Activated CD4-positive, CD25-positive, alpha-beta regulatory T cell treated with anti-CD3 and anti-CD28 coated beads, Interleukin-2, amount 50 U/mL, for 24 hours (primary cell): ENCODE results near the gene MRPS34.

Experiments used
- ATAC-seq, 2 donors: fragments of 150-1000 bp; cut with Tn5 transposase; one replicate each; pipeline ENCODE4 v1.10.0; 2021; ENCODE audit warnings: mild to moderate bottlenecking in 1 of 2, moderate library complexity in 1 of 2

The MRPS34 gene

GRCh38 chr16:1794221-1794871 lies 21.4 kb upstream of the MRPS34 start:
- ATAC-seq: no peak

DNA sequence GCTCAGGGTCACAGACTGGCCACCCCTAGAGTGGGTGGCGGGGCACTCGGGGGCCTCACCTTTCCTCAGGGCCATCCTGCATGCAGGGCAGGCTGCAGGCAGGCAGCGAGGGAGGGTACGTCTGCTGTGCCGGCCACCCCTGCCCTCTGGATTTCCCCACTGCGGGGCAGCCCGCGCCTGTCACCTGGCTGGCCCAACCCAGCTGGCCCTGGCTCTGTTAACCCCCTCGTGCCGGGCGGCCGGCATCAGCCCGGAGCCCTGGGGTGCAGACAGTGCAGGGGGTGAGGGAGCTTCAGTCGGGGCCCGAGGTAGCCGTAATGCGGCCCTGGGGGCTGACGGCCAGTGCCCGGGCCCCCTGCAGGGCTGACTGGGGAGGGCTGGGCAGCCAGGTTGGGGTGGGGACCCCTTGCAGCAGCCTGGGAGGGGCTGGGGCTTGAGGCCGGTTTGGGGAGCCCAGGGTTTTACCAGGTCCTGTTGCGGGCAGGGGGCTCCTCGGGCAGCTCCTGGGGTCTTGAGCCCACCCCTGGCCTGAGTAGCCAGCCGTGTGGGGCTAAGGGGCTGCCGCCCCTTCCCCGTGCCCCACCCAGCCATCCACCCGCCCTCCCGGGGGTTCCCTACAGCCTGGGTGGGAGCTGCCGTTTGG lies 20.8 kb upstream of the MRPS34 start, which contains the start of gene IGFALS:
Gene IGFALS (minus strand): TSS at position 128 of the 643 bp plus-strand sequence. CDS start 53 bp downstream, at position 75.
- ATAC-seq: no peak

DNA sequence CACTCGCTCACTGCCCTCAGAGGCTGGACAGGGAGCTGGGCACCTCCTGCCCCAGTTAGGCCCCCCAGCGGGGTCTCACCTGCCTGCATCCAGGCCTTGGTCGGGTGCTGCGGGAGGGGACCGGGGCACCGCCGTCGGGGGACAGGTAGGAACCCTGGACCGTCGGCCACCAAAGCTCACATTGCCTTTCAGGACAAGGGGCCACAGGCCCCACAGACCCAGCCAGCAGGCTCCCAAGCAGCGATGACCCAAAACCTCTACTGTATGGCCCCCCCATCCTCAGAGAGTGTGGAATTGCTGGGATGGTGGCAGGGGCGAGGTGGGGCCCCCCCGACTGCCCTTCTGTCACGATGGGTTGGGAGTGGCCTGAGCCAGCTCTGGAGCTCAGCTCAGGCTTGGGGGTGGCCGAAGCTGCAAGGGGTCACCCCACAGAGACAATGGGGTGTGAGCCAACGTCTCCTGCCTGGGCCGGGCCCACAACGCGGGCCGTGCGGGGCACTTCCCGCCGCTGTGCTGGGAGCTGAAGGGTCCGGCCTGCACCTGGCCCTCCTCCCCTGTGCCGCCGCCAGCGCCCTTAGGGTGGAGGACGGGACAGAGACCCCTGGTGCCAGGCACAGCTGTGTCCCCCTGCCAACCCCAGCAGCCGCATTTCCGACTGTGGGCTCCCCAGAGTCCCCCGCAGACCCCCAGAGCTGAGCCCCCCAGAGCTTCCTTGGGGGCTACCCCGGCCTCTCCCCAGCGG lies 20.1 kb upstream of the MRPS34 start:
- no peak for ATAC-seq

GRCh38 chr16:1791943-1792812 lies 19.2 kb upstream of the MRPS34 start:
- no peak for ATAC-seq

DNA sequence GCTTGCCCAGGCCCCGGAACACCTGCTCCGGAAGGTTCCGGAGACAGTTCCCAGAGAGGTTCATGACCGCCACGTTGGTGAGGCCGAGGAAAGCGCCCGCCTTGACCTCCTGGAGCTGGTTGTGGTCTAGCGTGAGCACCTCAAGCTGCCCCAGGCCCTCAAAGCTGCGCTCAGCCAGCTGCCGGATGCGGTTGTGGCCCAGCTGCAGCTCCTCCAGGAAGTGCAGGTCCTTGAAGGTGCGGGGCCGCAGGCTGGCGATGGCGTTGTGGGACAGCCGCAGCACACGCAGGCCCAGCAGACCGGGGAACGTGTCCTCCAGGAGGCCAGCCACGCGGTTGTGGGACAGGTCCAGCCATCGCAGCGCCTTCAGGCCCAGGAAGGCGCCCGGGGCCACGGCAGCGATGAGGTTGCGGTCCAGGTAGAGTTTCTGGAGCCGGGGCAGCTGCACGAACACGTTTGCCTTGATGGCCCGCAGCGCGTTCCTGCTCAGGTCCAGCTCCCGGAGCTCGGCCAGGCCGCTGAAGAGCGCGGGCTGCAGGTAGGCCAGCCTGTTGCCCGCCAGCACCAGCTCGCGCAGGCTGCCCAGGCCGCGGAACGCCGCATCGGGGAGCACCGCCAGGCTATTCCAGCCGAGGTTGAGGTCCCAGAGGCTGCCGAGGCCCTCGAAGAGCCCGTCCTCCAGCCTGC lies 18.5 kb upstream of the MRPS34 start:
- no peak for ATAC-seq

- no peak for ATAC-seq
These were observed 17.8 kb upstream of the MRPS34 start for GRCh38 chr16:1790611-1791255.

DNA sequence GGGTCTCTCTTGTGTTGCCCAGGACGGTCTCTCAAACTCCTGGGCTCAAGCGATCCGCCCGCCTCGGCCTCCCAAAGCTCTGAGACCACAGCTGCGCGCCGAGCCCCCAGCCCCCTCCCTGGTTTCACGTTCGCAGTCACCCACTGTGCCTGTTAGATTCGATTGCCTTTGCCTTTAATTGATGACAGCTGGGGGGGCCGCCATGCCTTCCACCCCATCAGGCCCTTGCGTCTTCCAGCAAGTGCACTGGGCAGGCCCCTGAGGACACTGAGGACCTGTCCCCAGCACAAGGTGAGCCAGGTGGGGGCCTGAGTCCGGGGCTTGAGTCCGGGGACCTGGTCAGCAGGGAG lies 17.3 kb upstream of the MRPS34 start:
- no peak for ATAC-seq

- ATAC-seq: no peak
These were observed 16.7 kb upstream of the MRPS34 start for GRCh38 chr16:1789643-1790045.

DNA sequence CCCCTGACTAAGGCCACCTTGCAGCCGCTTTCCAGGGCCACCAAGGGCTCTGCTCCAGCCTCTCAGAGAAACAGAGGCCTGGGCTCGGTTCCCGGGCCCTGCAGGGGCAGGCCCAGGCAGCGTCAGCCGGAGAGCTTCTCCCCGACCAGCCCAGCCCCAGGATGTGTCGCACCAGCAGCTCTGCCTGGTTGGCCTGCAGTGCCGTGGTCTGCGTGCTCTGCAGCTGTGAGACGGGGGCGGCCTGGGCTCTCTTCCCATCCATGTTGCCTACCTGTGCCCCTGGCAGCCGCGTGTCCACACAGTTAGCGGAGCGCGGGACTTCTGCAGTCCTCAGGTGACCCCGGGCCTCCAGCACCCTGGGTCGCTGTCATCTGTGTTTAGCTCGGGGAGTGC lies 15.8 kb upstream of the MRPS34 start:
- no peak for ATAC-seq

DNA sequence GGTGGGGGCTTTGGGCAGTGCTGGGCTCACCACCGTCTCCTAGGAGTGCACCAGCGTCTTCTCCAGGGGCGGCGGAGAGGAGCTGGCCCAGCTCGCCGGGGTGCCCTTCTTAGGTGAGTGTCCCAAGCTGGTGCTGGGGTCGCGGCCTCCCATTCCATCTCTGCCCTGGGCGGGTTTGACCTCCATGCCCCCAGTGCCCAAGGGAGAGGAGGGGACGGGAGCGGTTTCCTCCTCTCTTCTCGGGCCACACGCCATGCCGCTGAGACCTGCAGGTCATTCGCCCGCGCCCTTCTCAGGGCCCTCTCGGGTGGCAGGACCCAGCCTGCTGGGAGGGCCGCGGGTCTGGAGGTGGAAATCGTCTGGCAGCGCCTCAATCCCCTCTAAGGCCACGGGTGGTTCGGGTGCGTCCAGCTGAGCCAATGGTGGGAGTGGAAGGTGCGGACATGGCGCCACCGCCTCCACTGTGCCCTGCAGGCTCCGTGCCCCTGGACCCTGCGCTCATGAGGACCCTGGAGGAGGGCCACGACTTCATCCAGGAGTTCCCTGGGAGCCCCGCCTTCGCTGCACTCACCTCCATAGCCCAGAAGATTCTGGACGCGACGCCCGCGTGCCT lies 15.3 kb upstream of the MRPS34 start:
- no peak for ATAC-seq

DNA sequence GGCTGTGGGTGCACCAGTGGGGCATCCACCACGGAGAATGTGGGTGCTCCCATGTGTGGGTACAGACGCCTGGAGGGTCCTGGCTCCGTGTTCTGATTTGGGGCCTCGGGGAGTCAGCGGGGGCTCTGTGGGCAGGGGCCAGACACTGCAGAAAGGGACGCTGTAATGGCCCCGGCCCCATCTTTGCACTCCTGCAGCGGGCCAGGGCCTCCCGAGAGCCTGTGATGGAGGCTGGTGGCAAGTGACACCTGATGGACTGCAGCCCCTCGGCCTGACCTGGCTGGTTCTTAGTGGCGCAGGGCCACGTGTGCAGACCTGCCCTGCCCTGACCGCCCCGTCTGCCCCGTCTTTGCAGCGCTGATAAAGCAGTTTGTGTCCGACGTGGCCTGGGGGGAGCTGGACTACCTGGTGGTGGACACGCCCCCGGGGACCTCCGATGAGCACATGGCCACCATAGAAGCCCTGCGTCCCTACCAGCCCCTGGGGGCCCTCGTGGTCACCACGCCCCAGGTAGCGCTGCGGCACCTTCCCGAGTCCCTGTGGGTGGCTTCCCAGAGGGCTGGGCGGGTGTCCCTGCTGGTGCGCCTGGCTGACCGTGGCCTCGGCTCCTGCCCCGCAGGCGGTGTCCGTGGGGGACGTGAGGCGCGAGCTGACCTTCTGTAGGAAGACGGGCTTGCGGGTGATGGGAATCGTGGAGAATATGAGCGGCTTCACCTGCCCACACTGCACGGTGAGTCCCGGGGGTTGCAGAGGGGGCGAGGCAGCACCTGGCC lies 14.6 kb upstream of the MRPS34 start:
- no peak for ATAC-seq

- no peak for ATAC-seq
These were observed 14.1 kb upstream of the MRPS34 start for GRCh38 chr16:1787056-1787321.

DNA sequence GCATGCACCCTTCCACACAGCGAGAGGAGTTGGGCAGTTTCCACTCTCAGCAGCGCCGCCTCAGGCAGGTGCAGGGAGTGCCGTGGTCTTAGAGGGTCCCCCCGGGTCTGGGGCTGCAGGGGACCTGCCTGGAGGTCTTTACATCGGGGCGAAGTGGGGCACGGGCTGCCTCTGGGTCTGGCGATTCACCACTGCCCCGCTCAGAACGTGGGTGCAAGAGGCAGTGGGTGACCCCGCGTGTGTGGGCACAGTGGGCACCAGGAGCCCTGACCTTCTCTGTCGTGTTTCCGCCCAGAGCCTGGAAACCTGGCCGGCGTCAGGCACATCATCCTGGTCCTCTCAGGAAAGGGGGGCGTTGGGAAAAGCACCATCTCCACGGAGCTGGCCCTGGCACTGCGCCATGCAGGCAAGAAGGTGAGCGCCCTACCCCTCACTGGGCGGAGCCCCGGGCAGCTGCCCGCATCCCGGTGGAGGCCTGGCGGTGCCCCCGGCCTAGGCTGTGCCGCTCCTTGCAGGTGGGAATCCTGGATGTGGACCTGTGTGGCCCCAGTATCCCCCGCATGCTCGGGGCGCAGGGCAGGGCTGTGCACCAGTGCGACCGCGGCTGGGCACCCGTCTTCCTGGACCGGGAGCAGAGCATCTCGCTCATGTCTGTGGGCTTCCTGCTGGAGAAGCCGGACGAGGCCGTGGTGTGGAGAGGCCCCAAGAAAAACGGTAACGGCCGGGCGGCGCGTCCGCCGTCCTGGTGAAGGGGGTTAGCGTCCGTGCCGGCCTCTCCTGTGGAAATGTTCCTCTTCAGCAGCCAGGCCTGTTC lies 13.5 kb upstream of the MRPS34 start:
- ATAC-seq: no peak

DNA sequence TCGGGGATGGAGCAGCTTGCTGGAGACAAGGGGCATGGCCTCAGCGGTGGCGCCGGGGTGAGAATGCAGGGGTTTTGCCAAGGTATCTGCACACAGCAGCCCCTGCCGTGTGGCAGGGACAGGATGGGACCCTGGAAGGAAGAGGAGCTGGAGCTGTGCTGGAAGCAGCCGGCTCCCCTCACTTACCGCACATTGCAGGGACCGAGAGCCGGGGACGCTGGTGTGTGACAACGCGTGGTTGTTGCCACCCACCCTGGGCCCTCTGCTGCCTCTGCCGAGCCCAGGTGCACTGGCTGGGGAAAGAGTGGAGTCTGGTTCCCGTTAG lies 12.9 kb upstream of the MRPS34 start:
- no peak for ATAC-seq

DNA sequence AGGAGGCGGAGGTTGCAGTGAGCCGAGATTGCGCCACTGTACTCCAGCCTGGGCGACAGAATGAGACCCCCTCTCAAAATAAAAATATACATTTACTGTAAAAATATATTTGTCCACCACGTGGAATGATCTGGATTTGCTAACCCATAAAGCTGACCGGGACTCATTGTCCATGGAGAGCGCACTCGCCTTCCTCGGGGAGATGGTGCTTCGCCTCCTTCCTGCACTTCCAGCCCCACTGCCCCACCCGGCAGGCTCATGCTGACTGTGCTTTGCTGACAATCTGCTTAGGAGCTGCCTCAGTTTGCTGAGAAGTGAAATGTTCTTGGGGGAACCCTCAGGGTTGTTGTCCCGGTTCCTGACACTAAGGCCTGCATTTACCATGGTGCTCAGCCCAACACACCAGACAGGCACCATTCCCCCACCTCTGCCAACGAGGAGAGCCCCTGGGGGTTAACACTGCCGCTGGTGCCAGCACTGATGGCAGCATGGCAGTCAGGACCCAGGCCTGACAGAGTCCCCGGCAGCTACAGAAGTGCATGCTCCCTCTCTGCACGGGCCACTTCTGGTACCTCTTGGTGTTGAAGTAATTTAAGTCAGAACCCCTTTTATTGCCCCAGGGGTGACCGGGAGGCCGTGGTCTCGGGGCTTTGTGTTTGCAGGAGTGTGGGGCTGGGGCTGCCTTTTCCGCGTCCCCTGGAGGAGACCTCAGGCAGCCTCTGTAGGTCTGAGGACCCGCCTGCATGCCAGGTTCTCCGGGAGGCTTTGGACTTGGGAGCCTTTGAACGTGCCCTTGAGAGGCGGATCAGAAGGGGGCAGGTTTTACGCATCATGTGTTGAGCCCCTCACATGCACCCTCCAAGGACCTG lies 12.3 kb upstream of the MRPS34 start:
- no peak for ATAC-seq

GRCh38 chr16:1782408-1783264 lies 9.7 kb upstream of the MRPS34 start, which contains the start of the genes NUBP2 and SPSB3:
NUBP2 (plus strand) TSS chr16:1782960; CDS start chr16:1783021, 61 bp downstream.
SPSB3 (minus strand) TSS chr16:1782571; CDS start chr16:1781483, 1,088 bp downstream.
- ATAC-seq: peak; percentile 92 to 93

GRCh38 chr16:1781758-1782407 lies 8.9 kb upstream of the MRPS34 start:
- ATAC-seq: peak; percentile 2 to 4
